NCI-H1105 (cell line): ENCODE data around the gene THRAP3.
"Not testable (repeated sequence)": the region's sequence is repeated elsewhere in the genome, so short reads cannot be mapped to it uniquely, and the experiment has no call there.

Experiments
- DNase-seq: peaks from one replicate; lab custom pipeline; 2025; lab: John Stamatoyannopoulos, UW

The THRAP3 gene

DNA sequence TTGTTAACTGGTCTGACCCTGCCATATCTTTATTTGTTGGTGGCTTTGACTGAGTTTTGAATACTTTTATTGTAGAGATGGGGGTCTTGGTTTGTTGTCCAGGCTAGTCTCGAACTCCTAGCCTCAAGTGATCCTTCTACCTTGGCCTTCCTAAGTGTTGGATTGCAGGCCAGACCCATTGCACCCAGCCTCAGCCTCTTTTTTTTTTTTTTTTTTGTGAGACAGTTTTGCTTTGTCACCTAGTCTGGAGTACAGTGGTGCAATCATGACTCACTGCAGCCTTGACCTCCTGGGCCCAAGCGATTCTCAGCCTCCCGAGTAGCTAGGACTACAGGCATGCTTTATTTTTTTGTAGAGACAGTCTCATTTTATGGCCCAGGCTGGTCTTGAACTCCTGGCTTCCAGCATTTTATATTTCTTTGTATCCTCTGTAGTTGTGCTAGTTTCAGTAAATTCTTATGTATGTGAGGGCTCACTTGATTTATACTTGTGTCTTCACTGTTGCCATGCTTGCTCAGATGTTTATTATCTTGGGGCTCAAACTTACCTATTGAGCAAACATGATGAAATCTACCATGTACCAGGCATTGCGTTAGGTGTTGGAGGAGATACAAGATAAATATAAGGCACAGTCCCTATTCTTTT is 24.1 kb downstream of the THRAP3 start:
- DNase-seq, result no peak

- no peak for DNase-seq
Observed at GRCh38 chr1:36251794-36252481, 27.7 kb downstream of the THRAP3 start.

GRCh38 chr1:36252482-36252824 is 28.2 kb downstream of the THRAP3 start:
- not testable (repeated sequence) for DNase-seq

DNA sequence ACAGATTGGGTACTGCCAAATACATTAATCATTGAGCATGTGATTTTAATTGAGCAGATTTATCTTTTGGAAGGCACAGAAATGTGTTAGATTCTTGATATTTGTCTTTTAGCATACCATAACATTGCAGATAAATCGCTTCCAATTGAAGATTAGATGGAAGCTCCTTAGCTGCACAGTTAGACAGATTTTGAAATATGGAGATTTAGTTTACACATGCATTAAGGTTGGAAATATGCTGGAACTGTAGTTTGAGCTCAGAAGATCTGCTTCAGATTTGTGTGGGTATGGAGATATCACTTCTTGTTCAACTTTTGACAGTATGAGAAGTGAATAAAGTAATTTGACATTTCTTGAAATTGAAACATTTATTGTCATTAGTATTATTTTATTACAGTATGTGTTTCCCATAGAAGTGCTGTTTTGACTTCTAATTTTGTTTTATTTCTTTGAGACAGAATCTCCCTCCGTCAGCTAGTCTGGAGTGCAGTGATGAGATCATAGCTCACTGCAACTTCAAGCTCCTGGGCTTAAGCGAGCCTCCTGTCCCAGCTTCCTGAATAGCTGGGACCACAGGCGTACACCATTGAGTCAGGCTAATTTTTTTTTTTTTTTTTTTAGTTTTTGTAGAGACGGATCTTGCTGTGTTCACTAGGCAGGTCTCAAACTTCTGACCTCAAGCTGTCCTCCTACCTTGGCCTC is 29.1 kb downstream of the THRAP3 start:
- no peak for DNase-seq

- no peak for DNase-seq
Observed at GRCh38 chr1:36256558-36257374, 32.5 kb downstream of the THRAP3 start.

DNA sequence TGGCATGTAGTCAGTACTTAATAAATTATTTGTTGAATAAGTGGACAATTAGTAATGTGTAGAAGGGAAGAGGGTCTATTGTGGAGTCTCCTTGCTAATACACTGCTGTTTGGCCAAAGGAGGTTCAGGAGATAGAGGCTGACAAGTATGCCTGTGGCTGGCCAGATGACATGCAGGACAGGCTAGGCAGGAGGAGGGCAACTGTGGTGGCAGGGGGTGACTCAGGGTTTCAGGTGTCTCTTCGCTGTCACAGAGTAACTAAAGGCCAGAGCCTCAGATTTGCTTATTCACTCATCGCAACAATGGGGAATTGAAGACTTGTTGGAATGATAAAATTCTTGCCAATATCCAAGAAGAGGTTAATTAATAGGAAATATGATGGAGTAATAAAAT is 33.1 kb downstream of the THRAP3 start:
- no peak for DNase-seq

GRCh38 chr1:36258960-36259344 is 34.7 kb downstream of the THRAP3 start:
- no peak for DNase-seq

- no peak for DNase-seq
Observed at GRCh38 chr1:36268981-36269380, 44.7 kb downstream of the THRAP3 start.

GRCh38 chr1:36269408-36269838 is 45.2 kb downstream of the THRAP3 start:
- DNase-seq, result no peak

GRCh38 chr1:36273024-36273423 is 48.8 kb downstream of the THRAP3 start:
- DNase-seq, result no peak

DNA sequence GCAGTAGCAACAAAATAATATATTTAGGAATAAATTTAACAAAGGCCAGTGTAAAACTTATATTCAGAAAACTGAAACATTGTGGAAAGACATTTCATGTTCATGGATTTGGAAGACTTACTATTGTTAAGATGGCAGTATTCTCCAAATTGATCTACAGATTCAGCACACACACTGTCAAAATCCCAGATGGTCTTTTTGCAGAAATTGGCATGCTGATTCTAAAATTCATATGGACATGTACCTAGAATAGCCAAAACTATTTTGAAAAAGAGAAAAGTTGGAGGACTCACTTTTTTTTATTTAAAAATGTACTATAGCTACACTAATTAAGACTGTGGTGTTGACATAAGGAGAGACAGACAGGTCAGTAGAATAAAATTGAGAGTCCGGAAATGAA is 50.0 kb downstream of the THRAP3 start:
- DNase-seq, result no peak

DNA sequence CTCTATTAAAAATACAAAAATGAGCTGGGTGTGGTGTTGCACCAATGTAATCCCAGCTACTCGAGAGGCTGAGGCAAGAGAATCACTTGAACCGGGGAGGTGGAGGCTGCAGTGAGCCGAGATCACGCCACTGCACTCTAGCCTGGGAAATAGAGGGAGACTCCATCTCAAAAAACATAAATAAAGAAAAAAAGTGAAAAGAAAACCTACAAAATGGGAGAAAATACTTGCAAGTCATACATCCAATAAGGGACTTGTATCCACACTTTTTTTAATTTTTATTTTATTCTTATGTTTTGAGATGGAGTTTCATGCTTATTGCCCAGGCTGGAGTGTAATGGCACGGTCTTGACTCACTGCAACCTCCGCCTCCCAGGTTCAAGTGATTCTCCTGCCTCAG is 52.4 kb downstream of the THRAP3 start:
- DNase-seq, result no peak

GRCh38 chr1:36279110-36279788 is 55.0 kb downstream of the THRAP3 start:
- DNase-seq, result no peak

- no peak for DNase-seq
Observed at GRCh38 chr1:36279789-36280296, 55.6 kb downstream of the THRAP3 start.

DNA sequence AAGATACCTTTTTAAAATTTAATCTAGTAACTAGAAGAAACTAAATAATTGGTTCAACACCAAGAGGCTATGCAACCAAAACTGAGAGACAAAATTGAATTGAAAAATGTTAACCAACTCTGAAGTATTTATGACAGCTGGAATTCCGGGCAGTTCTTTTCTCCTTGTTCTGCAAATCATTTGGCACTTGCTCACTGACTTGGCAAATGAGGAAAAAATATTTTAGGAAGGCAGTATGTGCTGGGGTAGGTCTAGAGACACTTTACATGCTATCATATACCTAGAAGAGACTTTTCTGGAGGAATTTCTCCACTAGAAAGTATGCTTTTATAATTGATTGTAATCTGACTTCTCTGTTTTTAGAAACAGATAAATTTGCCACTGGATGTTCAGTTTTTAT is 59.8 kb downstream of the THRAP3 start:
- no peak for DNase-seq

GRCh38 chr1:36284517-36284916 is 60.3 kb downstream of the THRAP3 start:
- DNase-seq, result no peak

DNA sequence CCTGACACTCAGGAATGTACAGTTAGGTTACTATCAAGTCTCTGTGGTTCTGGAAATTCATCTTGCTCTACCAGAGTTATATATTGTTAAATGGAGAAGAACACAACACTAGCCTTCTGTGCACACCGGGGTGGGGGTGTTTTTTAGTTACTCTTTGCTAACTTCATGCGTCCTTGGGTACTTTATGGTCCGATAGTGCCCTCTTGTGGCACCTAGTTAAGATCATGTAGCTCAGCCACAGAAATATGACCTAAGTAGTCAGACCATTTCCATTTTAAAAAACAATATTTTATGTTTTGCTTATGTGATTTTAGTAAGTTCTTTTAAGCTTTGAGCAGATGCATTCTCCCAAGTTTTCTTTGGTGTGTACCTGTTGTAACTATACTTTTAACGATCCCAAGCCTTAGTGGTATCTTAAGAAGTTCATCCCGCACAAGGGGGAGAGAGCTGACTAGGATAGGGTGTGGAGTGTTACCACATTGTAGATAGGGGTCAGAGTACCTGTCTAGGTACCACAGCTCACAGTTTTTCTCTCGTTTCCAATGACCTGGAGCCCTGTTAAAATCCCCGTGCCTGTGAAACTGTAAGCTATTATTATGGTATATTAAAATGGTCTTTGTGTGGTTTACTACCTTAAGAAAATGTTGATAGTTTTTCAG is 61.3 kb downstream of the THRAP3 start:
- peak; percentile 48 for DNase-seq

- DNase-seq, result no peak
Observed at GRCh38 chr1:36286802-36287201, 62.6 kb downstream of the THRAP3 start.

GRCh38 chr1:36287595-36287994 is 63.4 kb downstream of the THRAP3 start:
- DNase-seq, result no peak

DNA sequence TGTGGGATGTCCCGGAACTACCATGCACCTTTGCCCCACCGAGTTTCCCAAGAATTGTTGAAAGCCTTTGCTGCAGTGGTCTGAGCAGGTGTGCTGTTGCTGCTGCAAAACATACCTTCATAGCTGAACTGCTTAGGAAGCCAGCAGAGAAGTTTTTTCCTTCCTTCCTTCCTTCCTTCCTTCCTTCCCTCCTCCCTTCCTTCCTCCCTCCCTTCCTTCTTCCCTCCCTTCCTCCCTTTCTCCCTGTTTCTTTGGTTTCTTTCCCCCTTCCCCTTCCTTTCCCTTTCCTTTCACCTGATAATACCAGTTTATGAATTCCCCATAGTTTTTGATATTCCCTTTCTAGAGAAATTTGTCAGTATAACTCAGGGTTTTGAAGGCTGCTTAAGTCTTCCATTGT is 71.1 kb downstream of the THRAP3 start:
- DNase-seq, result no peak

- no peak for DNase-seq
Observed at GRCh38 chr1:36297062-36297461, 72.8 kb downstream of the THRAP3 start.
